NCI-H460 (cell line): ENCODE data around the gene LONRF2. TPM values are rescaled to one million over a fixed set of nuclear protein-coding genes. Genes with fewer than 3 reads are reported as not detected.
A peak's percentile ranks its signal among the peaks of the same experiment; 100 is the strongest.

Experiments
- DNase-seq: peaks from one replicate; pipeline ENCODE4 v3.0.0-alpha.2; 2016; ENCODE audit warnings: low read depth; ENCODE audit errors: extremely low read depth
- total RNA-seq: library from RNA; depleted of rRNA; stranded (reverse); fragments of >200 nt; shearing (Covaris generic); gene quantifications from 2 replicates; pipeline ENCODE4 v1.2.3, GENCODE V29; 2014

LONRF2 gene
- total RNA-seq, 1 experiment from 2014 or later, result 3.2 TPM

DNA sequence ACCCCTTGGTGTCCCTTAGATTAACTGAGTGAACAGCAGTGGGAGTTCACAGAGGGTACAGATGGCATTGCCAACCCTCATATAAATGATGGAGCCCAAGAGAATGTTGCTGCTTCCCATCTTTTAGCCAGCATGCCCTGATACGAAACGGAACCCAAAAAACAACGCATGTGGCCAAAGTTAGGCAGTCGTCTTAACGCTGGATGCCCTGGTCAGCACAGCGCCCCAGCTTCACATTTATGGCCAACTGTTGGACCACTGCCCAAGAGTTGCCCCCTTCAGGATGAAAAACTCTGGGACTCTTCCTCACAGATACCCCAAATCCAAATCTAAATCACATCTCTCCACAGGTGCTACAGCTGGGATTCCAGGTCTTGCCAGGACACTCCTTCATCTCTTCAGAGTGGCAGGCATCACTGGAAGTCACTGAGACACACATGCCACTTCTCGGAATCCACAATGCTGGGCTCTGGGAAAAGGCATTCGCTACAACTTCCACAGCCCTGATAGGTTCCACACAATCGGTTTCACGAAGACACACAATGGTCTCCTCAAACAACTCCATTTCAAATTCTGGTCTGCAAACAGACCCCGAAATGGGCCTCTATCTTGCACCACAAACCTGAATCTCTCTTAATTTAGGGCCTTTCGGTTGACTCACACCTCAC is 44.6 kb downstream of the LONRF2 start:
- DNase-seq, result no peak

DNA sequence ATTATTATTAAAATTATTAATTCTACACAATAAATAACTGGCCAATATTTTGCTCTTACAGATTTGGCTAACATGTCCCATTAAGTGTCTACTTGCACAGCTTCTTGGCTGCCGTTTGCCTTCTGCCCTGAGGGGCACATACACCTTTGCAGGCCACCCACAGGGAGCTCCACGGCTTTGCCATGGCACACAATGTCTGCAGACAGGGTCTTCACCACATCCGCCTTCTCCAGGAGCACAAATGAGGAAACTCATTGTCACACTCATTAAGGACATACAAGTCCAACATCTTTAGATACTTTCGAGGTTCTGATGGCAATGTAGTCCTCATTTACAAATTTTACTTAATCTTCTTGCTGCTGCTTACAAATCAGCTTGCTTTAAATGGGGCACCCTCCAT is 45.6 kb downstream of the LONRF2 start:
- no peak for DNase-seq

DNA sequence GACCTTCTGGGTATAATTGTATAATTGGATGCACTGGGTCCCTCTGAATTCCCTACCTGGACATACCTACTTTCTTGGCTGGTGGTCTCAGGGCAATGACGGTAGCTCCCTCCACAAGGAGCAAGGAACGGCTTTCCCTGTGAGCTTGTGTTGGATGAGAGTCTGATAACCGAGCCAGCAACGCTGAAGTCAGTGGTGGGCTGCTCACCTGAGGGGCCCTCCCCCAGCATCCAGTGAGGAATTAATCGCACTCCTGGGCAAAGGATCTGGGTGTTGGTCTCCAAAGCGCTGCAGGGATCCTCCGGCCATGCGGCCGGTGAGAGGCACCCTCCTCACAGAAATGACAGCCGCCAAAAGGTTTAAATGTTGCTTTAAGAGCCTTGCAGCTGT is 47.1 kb downstream of the LONRF2 start:
- no peak for DNase-seq

DNA sequence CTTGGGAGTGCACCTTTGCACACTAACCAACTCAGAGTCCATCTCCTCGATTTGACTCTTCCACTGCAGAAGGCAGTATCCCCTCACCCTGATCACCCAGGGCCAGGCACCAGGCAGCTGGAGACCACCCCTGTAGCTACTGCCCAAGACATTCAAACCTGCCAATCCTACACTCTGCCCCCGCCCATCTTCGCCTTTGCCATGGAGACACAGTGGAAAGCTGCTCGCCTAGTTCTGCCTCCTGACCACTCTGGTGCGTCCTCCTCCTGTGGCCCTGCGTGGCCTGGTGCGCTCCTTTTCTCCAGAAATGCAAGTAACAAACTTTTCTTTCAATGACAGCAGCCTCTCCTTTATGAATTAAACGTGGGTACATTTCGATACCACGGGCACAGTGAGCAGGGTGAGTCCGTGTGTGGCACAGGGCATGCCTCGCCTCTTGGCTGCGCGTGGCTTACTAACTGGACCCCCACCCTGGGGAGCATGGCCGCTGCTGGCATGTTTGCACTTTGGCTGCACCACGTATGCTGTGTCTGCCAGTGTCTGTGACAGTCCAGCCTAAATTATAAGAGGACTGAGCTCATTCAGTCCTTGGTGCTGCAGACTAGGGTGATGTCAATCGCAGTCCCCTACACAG is 47.6 kb downstream of the LONRF2 start:
- no peak for DNase-seq

DNA sequence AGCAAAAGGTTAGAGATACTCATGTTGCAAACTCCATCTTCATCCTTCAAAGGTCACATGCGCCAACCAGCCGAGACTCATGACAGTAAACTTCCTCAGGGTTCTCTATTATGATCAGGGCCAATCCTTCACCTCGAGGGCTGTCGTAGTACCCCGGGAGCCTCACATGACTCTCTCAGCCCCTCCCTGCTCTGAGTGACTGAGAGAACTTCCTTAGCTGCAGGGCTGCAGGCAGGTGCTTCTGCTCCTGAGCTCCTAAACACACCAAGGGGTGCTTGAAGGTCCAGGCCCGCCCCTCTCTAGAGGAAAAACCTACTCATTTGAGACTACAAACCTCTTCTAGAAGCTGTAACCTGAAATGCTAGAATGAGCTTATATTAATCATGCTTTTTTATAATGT is 48.2 kb downstream of the LONRF2 start:
- no peak for DNase-seq

DNA sequence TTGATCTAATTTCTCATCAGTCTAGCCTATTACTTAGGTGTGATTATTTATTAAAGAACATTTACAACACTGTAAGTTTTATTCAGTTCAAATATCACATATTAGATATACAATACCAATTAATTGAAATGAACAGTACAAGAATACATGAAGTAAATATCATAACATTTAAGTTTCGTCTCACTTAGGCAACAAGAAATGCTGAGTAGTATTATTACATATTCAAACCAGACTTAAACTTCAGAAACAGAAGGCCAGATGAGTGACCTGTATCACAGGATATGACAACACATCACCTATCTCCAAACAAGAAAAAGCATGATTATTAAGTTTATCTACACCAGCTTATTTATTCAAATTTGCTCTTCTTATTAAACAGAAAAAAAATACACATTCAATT is 48.9 kb downstream of the LONRF2 start:
- no peak for DNase-seq

DNA sequence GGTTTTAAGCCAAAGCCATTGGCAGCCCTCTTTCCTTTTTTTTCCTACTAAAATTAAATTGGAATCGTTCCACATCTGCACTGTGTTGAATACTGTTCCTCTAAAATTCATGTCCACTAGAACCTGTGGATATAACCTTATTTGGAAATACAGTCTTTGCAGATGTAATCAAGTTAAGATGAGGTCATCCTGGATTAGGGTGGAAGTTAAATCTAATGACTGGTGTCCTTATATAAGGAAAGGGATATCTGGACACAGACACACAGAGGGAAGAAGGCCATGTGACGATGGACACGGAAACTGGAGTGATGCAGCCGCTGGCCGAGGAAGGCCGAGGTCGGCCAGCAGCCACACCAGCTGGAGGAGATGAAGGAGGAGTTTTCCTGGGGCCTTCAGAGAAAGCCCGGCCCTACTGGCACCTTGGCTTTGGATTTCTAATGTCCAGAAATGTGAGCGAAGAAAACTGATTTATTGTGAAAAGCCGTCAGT is 49.4 kb downstream of the LONRF2 start:
- DNase-seq, result no peak

DNA sequence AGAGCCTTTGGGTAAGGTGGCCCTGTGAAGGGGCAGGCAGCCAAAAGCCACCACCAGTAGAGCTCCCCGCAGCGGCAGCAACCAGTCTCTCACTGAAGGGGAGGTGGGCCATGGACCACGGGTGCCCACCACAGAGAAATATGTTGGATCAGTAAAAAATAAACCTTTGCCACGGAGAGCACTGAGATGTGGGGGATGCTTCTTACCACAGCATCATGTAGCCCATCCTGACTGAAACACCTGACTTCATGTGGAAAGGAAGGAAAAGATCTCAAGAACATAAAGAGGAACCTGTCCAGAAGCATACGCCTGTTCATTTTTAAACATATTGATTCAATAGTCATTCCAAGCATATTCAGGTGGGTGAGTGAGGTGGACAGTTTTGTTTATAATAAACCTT is 51.1 kb downstream of the LONRF2 start:
- DNase-seq, result no peak

DNA sequence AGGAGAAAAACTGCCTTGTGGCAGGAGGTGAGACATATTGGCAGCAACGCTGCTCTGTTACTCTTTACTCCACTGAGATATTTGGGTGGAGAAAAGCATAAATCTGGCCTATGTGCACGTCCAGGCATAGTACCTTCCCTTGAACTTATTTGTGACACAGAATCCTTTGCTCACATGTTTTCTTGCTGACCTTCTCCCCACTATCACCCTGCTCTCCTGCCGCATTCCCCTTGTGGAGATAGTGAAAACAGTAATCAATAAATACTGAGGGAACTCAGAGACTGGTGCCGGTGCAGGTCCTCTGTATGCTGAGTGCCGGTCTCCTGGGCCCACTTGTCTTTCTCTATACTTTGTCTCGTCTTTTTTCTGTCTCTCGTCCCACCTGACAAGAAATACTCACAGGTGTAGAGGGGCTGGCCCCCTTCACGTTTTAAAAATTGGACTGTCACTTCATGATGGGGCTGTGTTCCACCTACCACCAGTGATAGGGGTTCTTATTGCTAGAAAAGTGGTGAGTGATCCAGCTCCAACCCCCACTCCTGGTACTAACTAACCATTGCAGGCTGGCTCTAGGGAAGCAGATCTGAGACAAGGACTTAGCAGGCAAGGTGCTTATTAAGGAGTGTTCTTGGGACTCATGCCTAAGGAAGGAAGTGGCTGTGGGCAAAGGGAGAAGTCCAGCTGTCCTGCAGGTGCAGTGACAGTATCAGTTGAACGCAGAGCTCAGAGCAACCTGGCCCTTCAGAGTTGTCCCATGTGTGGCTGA is 51.7 kb downstream of the LONRF2 start:
- DNase-seq, result no peak

DNA sequence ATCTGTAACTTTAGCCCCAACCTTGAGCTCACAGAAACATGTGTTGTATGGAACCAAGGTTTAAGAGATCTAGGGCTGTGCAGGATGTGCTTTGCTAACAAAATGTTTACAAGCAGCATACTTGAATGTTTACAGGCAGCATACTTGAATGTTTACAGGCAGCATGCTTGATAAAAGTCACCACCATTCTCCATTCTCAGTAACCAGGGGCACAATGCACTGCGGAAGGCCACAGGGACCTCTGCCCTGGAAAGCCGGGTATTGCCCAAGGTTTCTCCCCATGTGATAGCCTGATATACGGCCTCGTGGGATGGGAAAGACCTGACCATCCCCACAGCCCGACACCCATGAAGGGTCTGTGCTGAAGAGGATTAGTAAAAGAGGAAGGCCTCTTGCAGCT is 52.4 kb downstream of the LONRF2 start:
- DNase-seq, result no peak

DNA sequence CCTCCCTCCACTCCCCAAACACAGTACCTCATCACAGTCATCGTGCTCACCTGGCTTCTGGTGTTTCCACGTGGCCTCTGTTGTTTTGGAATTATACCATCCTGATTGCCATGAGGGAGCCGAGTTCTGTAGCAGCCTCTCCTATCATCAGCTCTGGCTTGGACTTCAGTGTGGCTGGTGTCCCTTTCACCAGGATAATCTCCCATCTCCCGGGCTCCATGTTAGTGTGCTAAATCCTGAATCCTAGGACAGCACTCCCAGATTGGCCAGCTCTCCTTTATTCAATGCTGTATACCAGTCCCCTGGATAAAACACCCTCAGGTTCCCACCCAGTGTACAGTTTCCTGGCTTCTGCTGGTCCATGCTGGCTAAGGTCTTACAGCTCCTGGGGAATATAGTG is 53.3 kb downstream of the LONRF2 start:
- no peak for DNase-seq

DNA sequence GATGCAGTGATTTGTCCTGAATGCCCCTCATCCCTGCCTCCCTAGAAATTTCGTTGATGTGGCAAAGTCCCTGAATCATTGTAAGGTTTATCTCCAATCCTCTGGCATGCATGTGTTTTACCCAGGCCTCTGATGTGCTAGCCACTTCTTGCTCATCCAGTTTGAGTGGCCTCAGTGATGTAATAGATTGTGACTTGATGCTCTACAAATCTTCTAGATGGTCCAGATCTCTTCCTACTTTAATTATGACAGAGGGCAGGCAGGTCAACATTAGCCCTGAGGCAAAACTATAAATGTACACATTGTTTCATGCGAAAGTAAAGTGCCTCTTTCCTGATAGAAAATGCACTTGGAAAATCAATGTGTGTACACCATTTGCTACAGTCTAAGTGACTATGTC is 54.5 kb downstream of the LONRF2 start:
- no peak for DNase-seq

DNA sequence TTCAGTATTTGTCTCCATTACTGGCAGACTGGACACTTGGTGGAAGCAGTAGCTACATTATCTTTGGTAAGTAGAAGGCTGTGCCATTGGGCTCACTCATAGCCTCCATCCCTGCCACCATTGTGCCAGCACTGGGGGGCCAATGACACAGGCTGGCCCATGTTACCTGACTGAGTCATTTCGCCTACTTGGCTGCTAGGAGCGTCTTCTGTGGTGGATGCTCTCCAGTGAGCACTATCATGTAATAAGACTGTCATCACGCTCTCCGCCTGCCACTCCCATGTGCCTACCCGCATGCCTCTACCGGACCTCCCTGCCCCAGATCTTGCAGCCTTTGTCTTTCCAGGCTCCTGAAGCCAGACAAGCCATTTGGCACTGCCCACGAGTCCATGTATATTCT is 56.2 kb downstream of the LONRF2 start:
- no peak for DNase-seq

DNA sequence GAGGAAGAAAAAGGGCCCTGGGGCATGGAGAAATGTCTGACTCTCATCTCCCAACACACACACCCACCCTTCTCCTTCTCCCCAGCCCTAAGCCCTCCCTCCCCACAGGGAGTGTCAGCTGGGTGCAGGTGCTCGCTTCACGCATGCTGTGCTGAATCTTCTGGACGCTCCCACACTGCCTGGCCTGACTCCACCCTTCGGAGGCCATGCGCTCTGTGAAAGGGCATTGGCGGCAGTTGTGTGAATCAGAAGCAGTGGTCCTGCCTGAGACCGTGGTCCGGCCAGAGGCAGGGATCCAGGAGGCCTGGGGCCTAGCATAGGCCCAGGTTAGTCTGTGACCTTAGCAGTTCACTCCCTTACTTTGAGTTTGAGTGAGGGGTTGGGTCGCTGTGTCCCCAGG is 57.1 kb downstream of the LONRF2 start:
- DNase-seq, result no peak

DNA sequence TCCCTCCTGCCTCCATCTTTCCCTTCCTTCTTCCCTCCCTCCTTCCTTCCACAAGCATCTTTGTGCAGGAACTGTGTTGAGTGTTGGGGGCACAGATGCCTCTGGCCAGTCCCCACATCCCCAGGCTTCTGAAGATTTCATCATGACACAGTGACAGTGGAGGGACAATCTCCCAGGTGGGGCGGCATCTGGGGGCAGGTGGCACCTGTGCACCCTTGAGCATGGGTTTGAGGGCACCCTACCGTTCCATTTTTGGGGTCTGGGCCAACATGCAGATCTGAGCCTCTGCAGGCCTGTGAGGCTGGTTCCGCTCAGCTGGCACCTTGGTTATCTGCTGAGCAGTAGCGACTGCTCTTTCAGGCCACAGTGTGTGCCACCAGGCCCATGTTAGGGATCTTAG is 57.6 kb downstream of the LONRF2 start:
- no peak for DNase-seq

DNA sequence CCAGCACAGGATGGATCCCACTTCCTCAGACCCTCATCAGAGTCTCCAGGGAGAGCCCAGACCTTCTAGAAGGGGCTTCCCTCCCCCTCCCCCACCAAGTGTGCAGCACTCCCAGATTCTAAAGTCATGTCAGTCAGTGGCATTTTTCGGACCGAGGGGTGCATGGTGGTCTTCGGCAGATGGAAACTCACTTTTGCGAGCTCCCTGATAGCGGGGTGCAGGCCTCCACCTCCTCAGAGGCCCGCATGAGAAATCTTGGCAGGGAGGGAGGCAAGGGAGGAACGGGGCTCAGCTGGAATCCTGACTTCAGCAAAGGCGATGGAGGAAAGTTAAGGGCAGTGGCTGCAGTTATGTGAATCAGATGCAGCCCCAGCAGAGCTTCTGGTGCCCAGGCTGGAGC is 58.2 kb downstream of the LONRF2 start:
- DNase-seq, result no peak

DNA sequence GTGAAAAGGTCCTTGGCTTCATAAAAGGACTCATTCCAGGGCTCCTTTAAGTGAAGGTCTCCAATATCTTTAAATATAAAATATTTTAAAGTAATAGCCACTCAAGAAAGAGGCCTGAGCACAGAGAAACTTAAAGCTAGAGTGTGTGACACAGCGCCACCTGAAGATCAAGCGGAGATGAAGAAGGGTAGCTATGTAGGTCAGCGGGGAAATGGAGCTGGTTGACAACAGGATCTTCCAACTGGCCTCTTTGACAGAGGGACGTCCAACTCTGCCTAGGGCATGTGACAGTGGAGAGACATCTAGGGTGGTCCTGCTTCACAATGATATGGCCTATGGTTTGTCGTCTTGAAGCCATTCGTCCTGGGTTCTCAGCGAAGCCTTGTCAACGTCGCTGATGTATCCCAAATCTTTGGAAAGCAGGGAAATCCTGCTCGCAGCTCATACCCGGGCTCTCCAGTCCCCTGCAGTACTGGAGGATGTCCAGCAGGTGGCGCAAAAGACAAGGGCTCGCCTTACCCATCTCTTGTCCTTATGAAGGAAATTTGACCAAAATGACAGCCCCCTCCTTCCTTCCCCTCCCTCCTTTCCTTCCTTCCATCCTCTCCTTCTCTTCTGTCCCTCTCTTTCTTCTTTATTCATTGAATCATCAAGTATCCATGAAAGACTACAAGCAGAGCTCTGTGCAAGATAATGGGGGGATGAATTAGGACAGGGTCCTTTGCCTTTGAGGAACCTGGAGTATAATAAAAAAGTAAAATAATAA is 59.6 kb downstream of the LONRF2 start:
- peak; percentile 45 for DNase-seq

DNA sequence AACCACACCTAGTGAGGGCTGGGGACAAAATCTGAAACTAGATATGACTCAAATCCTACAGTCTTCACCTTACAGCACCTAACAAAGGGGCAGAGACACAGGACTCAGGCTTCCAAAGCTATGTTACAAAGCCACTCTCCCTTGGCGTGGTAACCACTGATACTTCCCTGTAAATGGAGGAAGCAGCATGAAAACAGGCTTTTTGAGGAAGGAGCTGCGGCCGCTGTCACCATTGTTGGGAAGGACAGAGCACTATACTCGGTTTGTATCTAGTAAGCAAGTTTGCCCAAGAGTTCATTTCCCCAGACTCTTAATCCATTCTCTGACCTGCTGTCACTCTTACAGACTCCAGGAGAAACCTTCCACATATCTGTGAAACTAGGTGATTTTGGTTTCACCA is 60.3 kb downstream of the LONRF2 start:
- no peak for DNase-seq

DNA sequence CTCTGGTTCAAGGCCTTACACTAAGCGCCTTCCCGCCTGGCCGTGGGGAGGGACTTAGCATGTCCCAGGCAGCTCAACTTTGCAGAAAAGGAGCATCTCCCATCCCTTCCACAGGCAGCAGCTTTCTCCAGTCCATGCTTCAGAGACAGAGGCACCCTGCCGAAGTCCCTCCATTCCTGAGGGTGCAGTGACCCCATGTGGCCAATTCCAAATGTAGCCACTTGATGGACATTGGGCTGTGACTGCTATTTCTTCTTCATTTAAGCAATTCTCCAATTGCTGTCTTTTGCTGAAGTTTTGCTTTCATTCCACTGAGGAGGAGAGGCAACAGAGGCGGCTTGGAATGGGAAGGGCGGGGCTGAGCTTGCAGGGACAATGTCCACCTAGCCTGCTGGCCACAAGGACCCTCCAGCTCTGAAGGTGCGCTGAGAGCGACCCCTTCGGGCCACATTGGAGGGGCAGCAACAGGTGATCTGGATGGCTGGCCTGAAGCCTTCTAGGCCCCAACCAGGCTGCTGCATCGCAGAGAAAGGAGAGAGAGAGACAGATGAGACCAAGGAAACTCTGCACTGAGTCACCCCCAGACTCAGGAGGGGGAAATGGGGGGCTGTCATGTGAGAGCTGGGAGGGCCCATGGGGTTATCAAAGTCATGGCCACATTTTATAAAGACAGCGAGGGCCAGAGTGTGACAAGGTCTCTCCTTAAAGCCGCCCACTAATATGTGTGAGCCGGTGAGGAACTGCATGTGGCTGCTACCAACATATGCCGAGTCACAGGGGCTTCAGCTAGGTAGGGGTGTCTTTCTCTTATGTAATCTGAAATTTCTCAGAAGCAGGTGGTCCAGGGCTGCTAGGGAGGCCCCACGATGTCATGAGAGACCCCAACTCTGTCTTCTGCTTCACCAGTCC is 61.3 kb downstream of the LONRF2 start:
- peak; percentile 47 for DNase-seq

DNA sequence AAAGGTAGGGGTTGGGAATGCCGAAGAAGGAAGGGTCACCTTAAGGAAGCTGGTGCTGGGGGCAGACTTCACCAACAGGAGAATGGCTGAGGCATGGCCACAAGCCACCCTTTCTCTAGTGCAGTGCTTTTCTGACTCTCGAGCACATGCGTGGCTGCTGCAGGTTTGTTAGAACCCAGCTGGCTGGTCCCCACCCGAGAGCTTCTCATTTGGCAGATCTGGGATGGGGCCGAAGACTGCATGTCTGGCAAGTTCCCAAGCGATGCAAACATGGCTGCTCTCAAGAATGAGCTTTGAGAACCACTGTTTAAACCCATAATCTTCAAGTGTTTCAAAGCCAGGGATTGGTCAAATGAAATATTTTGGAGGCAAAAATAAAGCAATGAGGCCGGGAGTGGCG is 63.2 kb downstream of the LONRF2 start:
- DNase-seq, result no peak
